Measurements from ENCODE around the gene PCSK4. TPM values are rescaled to one million over a fixed set of nuclear protein-coding genes. Genes with fewer than 3 reads are reported as not detected.

PCSK4 gene
- polyA plus RNA-seq, 2 of the 4 experiments (the other 2 are of a cell fraction): 0.76 to 2.1 TPM

DNA sequence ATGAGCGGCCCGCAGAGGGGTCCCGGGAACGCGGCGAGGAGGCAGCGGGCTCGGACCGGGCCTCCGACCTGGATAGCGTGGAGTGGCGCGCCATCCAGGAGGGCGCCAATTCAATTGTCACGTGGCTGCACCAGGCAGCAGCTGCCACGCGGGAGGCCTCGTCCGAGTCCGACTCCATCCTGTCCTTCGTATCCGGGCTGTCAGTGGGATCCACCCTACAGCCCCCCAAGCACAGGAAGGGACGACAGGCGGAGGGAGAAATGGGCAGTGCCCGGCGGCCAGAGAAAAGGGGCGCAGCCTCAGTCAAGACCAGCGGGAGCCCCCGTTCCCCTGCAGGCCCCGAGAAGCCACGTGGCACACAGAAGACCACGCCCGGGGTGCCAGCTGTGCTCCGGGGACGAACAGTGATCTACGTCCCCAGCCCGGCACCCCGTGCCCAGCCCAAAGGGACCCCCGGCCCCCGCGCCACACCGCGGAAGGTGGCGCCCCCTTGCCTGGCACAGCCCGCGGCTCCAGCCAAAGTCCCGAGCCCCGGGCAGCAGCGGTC lies 21.8 kb downstream of the PCSK4 start (continued):
- TF ChIP-seq CHD2 (IDR thresholded peaks at IDR 0.05; ENCODE audit: low read length, partially characterized antibody): no peak
- TF ChIP-seq NFE2L2 (conservative IDR thresholded peaks at IDR 0.05; ENCODE audit: low read length): no peak
- no peak for TF ChIP-seq FOSL2 (IDR thresholded peaks at IDR 0.05)
- no peak for TF ChIP-seq FOSL2 (CRISPR knock-in tag; IDR thresholded peaks at IDR 0.05)

DNA sequence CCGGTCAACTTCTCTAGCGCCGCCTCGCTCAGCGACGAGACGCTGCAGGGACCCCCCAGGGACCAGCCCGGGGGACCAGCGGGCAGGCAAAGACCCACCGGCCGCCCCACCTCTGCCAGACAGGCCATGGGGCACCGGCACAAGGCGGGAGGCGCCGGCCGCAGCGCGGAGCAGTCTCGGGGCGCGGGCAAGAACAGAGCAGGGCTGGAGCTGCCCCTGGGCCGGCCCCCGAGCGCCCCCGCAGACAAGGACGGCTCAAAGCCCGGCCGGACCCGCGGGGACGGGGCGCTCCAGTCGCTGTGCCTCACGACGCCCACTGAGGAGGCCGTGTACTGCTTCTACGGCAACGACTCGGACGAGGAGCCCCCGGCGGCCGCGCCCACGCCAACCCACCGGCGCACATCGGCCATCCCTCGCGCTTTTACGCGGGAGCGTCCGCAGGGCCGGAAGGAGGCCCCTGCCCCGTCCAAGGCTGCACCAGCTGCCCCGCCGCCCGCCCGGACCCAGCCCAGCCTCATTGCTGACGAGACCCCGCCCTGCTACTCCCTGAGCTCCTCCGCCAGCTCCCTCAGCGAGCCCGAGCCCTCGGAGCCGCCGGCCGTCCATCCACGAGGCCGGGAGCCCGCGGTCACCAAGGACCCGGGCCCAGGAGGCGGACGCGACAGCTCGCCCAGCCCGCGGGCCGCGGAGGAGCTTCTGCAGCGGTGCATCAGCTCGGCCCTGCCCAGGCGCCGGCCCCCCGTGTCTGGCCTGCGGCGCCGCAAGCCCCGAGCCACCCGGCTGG lies 22.5 kb downstream of the PCSK4 start:
- no peak for FAIRE-seq
- Histone ChIP-seq H3K4me2 (no peak overlapping the region), H3K4me3 (no peak overlapping the region), H3K4me1 (peaks cover 7% of the 10 kb centered on the region), H3K9me3 (no peaks in the 10 kb centered on the region), H3K27ac (no peak overlapping the region)
- 96% methylated on average over 30 of the region's 92 CpGs for WGBS (ENCODE audit: missing lambda C conversion rate)
- CTCF ChIA-PET: interaction anchor here (1.0 to 1.8 kb wide), 3 partner anchors 11 to 21 kb away, joined by 3 to 11 read pairs (median 4); no protein-coding TSS in a partner anchor
- POLR2A ChIA-PET: interaction anchor here (2.0 kb wide), 1 partner anchor 23 kb away, joined by 5 read pairs; no protein-coding TSS in a partner anchor
- DNase-seq (ENCODE audit: low read depth in 1 of 2, low spot score in 1 of 2): no peak
- ATAC-seq: no peak
- TF ChIP-seq FOSL2 (IDR thresholded peaks at IDR 0.05): no peak
- no peak for TF ChIP-seq FOSL2 (CRISPR knock-in tag; IDR thresholded peaks at IDR 0.05)
- TF ChIP-seq JUN (IDR thresholded peaks at IDR 0.05): no peak
- TF ChIP-seq, protein P1, sequence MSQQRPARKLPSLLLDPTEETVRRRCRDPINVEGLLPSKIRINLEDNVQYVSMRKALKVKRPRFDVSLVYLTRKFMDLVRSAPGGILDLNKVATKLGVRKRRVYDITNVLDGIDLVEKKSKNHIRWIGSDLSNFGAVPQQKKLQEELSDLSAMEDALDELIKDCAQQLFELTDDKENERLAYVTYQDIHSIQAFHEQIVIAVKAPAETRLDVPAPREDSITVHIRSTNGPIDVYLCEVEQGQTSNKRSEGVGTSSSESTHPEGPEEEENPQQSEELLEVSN (IDR thresholded peaks at IDR 0.05; ENCODE audit: borderline replicate concordance, low read depth): no peak
- TF ChIP-seq, protein P2, sequence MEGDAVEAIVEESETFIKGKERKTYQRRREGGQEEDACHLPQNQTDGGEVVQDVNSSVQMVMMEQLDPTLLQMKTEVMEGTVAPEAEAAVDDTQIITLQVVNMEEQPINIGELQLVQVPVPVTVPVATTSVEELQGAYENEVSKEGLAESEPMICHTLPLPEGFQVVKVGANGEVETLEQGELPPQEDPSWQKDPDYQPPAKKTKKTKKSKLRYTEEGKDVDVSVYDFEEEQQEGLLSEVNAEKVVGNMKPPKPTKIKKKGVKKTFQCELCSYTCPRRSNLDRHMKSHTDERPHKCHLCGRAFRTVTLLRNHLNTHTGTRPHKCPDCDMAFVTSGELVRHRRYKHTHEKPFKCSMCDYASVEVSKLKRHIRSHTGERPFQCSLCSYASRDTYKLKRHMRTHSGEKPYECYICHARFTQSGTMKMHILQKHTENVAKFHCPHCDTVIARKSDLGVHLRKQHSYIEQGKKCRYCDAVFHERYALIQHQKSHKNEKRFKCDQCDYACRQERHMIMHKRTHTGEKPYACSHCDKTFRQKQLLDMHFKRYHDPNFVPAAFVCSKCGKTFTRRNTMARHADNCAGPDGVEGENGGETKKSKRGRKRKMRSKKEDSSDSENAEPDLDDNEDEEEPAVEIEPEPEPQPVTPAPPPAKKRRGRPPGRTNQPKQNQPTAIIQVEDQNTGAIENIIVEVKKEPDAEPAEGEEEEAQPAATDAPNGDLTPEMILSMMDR (IDR thresholded peaks at IDR 0.05): no peak
- no peak for TF ChIP-seq GATA3 (IDR thresholded peaks at IDR 0.05; ENCODE audit: borderline replicate concordance)
- no peak for TF ChIP-seq CHD2 (IDR thresholded peaks at IDR 0.05; ENCODE audit: low read length, partially characterized antibody)
- TF ChIP-seq, protein P3, sequence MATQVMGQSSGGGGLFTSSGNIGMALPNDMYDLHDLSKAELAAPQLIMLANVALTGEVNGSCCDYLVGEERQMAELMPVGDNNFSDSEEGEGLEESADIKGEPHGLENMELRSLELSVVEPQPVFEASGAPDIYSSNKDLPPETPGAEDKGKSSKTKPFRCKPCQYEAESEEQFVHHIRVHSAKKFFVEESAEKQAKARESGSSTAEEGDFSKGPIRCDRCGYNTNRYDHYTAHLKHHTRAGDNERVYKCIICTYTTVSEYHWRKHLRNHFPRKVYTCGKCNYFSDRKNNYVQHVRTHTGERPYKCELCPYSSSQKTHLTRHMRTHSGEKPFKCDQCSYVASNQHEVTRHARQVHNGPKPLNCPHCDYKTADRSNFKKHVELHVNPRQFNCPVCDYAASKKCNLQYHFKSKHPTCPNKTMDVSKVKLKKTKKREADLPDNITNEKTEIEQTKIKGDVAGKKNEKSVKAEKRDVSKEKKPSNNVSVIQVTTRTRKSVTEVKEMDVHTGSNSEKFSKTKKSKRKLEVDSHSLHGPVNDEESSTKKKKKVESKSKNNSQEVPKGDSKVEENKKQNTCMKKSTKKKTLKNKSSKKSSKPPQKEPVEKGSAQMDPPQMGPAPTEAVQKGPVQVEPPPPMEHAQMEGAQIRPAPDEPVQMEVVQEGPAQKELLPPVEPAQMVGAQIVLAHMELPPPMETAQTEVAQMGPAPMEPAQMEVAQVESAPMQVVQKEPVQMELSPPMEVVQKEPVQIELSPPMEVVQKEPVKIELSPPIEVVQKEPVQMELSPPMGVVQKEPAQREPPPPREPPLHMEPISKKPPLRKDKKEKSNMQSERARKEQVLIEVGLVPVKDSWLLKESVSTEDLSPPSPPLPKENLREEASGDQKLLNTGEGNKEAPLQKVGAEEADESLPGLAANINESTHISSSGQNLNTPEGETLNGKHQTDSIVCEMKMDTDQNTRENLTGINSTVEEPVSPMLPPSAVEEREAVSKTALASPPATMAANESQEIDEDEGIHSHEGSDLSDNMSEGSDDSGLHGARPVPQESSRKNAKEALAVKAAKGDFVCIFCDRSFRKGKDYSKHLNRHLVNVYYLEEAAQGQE (IDR thresholded peaks at IDR 0.05): no peak
- TF ChIP-seq SREBF2 (IDR thresholded peaks at IDR 0.05): no peak
- no peak for TF ChIP-seq CBX2 (IDR thresholded peaks at IDR 0.05; ENCODE audit: borderline replicate concordance, low read depth)
- TF ChIP-seq POLR2A (IDR thresholded peaks at IDR 0.05; ENCODE audit: low read length): no peak
- TF ChIP-seq, protein P4, sequence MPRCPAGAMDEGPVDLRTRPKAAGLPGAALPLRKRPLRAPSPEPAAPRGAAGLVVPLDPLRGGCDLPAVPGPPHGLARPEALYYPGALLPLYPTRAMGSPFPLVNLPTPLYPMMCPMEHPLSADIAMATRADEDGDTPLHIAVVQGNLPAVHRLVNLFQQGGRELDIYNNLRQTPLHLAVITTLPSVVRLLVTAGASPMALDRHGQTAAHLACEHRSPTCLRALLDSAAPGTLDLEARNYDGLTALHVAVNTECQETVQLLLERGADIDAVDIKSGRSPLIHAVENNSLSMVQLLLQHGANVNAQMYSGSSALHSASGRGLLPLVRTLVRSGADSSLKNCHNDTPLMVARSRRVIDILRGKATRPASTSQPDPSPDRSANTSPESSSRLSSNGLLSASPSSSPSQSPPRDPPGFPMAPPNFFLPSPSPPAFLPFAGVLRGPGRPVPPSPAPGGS (IDR thresholded peaks at IDR 0.05): no peak
- TF ChIP-seq NPAS2 (CRISPR knock-in tag; IDR thresholded peaks at IDR 0.05; ENCODE audit: borderline replicate concordance): no peak
- TF ChIP-seq KDM5A (IDR thresholded peaks at IDR 0.05): no peak
- TF ChIP-seq ZFP36 (IDR thresholded peaks at IDR 0.05; ENCODE audit: borderline replicate concordance, partially characterized antibody): no peak
- no peak for TF ChIP-seq RFX5 (IDR thresholded peaks at IDR 0.05)
- TF ChIP-seq MAZ (IDR thresholded peaks at IDR 0.05; ENCODE audit: borderline replicate concordance, low read depth, low read length): no peak

Data from A549 (cell line).